HFFc6 (cell line): ENCODE data around the gene AZIN2. TPM values are rescaled to one million over a fixed set of nuclear protein-coding genes. Genes with fewer than 3 reads are reported as not detected.

Experiments used
- DNase-seq: peaks from one replicate; pipeline ENCODE4 v3.0.0-alpha.2; 2018
- H3K27ac Mint-ChIP-seq: 2 replicates; pipeline ENCODE4 v1.8.0; 2020; ENCODE audit warnings: mild to moderate bottlenecking, mixed read lengths
- H3K27me3 Mint-ChIP-seq: 2 replicates; pipeline ENCODE4 v1.8.0; 2021; ENCODE audit warnings: mild to moderate bottlenecking, moderate library complexity, mixed read lengths; ENCODE audit not compliant: insufficient read depth
- H3K36me3 Mint-ChIP-seq: 2 replicates; pipeline ENCODE4 v1.8.0; 2021; ENCODE audit warnings: low read depth, mixed read lengths
- H3K4me1 Mint-ChIP-seq: 2 replicates; pipeline ENCODE4 v1.8.0; 2020; ENCODE audit warnings: low read depth, mixed read lengths
- H3K4me3 Mint-ChIP-seq: 2 replicates; pipeline ENCODE4 v1.8.0; 2020; ENCODE audit warnings: mild to moderate bottlenecking, moderate library complexity, mixed read lengths
- H3K9me3 Mint-ChIP-seq: 2 replicates; pipeline ENCODE4 v1.8.0; 2020; ENCODE audit warnings: mild to moderate bottlenecking, mixed read lengths
- total RNA-seq, 6 experiments: library from RNA; stranded (reverse); fragmentation: NEBNext Ultra II Directional; extraction: Animal tissue kit (Norgen Biotek cat#: 25700); gene quantifications; 2 replicates in 1 of 6; 3 replicates in 5 of 6; pipeline ENCODE4 v1.2.3, GENCODE V29; 2021
- TF ChIP-seq, protein P1 (sequence below): fragments of 200-600 bp; sonication (generic); IDR thresholded peaks from 2 replicates; pipeline ENCODE4 v1.5.0; 2021; ENCODE audit warnings: antibody characterized with exemption, mild to moderate bottlenecking

The AZIN2 gene
- total RNA-seq, 6 experiments from 2014 or later, result 2.4 to 3.7 (median 3.1) TPM

DNA sequence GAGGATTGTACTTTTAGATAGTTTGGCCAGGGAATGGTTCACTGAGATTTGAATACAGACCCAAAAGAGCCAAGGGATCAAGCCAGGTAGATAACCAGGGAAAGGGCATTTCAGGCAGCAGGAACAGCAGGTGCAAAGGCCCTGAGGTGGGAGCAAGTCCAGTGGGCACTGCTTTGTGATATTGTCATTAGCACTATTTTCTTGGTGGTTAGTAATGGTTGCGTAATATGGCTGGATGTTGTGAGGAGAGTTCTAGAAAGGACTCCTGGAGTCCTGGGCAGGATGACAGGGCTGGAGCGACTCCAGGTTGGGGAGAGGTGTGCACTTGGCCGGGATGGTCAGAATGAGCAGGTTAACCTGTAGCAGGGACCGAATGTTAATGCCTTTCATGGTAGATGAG is 4.4 kb downstream of the AZIN2 start:
- H3K4me3 Mint-ChIP-seq, result no peak overlapping the region
- no peaks in the 10 kb centered on the region for H3K9me3 Mint-ChIP-seq
- H3K4me1 Mint-ChIP-seq, result peaks cover 35% of the 10 kb centered on the region
- TF ChIP-seq, protein P1, sequence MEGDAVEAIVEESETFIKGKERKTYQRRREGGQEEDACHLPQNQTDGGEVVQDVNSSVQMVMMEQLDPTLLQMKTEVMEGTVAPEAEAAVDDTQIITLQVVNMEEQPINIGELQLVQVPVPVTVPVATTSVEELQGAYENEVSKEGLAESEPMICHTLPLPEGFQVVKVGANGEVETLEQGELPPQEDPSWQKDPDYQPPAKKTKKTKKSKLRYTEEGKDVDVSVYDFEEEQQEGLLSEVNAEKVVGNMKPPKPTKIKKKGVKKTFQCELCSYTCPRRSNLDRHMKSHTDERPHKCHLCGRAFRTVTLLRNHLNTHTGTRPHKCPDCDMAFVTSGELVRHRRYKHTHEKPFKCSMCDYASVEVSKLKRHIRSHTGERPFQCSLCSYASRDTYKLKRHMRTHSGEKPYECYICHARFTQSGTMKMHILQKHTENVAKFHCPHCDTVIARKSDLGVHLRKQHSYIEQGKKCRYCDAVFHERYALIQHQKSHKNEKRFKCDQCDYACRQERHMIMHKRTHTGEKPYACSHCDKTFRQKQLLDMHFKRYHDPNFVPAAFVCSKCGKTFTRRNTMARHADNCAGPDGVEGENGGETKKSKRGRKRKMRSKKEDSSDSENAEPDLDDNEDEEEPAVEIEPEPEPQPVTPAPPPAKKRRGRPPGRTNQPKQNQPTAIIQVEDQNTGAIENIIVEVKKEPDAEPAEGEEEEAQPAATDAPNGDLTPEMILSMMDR, result no peak
- H3K27ac Mint-ChIP-seq, result no peak overlapping the region
- no peaks in the 10 kb centered on the region for H3K36me3 Mint-ChIP-seq
- DNase-seq, result no peak
- H3K27me3 Mint-ChIP-seq, result peaks cover 5% of the 10 kb centered on the region

DNA sequence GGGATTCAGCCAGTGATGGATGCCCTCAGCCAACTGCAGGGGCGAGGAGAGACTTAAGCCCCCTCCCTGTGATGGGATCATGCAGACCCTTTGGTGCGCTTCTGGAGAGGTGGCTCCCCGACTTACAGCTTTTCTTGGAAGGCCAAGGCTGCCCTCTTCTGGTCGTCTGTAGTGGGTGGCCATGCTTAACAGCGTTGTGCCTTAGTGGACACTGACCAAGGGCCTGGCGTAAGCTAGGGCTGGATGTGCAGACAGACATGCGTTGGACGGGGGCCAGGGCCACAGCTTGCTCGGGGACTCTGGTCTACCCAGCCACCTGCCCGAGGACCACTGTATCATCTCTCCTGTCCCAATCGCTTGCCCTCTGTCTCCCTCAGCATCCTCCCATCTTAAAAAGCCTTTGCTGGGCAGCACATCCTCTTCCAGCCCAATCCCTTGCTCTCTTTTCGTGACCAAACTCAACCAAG is 5.5 kb downstream of the AZIN2 start:
- peaks cover 5% of the 10 kb centered on the region for H3K27me3 Mint-ChIP-seq
- peaks cover 31% of the 10 kb centered on the region for H3K4me1 Mint-ChIP-seq
- TF ChIP-seq, protein P1, result peak; percentile 84
- no peaks in the 10 kb centered on the region for H3K9me3 Mint-ChIP-seq
- peak; percentile 41 for DNase-seq
- H3K27ac Mint-ChIP-seq, result no peak overlapping the region
- no peak overlapping the region for H3K4me3 Mint-ChIP-seq
- H3K36me3 Mint-ChIP-seq, result 0 out of 2 replicates have a peak, but pooled peaks cover 4% of the 10 kb centered on the region

DNA sequence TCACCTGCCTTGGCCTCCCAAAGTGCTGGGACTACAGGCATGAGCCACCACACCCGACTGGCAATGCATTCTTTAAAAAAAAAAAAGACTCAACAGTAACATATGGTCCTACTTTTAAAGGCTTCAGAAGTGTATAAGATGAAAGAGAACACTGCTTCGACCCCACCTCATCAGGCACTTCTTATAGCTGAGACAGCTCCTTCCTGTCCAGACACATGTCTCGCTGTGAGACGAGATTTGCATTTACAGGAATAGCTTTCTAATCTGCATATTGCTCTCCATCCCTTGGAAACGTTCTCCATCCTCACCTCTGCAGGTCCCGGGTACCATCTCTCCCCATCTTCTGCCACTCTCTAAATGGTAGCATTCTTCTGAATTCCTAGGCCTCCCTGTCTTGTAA is 6.7 kb downstream of the AZIN2 start:
- Mint-ChIP-seq H3K36me3 (0 out of 2 replicates have a peak, but pooled peaks cover 4% of the 10 kb centered on the region), H3K4me1 (peaks cover 24% of the 10 kb centered on the region), H3K9me3 (no peaks in the 10 kb centered on the region), H3K4me3 (no peak overlapping the region), H3K27me3 (peaks cover 3% of the 10 kb centered on the region), H3K27ac (no peak overlapping the region)
- no peak for DNase-seq
- TF ChIP-seq, protein P1, result no peak

DNA sequence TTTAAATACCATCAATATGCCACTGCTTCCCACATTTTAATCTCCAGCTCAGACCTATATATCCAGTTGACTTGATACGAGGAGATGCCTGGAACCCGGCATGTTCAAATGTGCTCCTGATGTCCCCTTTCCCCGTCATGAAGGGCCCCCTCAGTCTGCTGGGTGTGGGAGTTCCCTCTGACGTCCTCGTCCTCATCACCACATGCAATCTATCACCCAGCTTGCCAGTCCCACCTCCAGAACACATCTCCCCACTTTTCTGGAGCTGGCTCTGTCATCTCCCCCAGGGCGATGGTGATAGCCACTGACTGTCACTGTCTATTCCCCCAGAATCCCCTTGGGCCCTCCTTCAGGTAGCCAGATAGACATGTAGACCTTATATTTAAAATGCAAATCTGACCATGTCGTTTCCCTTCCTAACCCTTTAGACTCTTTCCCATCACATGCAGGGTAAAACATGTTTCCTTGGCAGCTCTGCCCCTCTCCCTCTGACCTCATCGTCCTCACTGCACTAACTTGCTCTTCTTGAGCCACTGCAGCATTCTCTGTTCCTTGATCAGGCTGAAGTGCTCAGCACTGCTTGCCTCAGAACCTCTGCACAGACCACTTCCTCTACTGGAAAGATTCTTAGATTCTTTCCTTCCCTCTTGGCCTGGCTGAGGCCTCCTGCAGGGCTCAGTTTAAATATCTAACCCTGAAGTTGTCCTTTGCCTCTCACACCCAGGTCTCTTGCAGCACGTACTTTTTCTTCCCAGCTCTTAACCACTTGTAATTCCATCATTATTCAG is 7.4 kb downstream of the AZIN2 start:
- H3K27ac Mint-ChIP-seq, result peak overlapping the region; percentile 9; the same call in 1 of the 2 replicates
- H3K9me3 Mint-ChIP-seq, result no peaks in the 10 kb centered on the region
- H3K27me3 Mint-ChIP-seq, result peaks cover 3% of the 10 kb centered on the region
- peaks cover 20% of the 10 kb centered on the region for H3K4me1 Mint-ChIP-seq
- H3K4me3 Mint-ChIP-seq, result no peak overlapping the region
- 0 out of 2 replicates have a peak, but pooled peaks cover 4% of the 10 kb centered on the region for H3K36me3 Mint-ChIP-seq
- DNase-seq, result no peak
- TF ChIP-seq, protein P1, result no peak

DNA sequence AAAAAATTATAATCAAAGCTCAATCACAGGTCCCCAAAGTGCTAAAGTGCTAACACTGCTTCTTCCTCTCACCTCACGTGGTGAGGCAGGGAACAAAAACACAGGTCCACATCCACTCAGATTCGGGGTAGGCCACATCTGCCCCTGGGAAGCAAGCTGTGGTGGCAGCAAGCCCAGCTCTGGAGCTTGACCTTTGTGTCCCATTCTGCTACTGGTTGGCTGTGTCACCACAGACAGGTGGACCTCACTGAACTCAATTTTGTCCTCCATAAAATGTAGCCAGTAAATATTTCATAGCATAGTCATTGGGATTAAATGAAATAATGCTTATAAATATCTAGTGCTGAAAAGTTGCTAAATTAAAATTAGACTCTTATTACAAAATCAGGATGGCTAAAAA is 8.5 kb downstream of the AZIN2 start:
- H3K4me1 Mint-ChIP-seq, result peaks cover 21% of the 10 kb centered on the region
- no peak overlapping the region for H3K4me3 Mint-ChIP-seq
- TF ChIP-seq, protein P1, result no peak
- no peak for DNase-seq
- H3K27me3 Mint-ChIP-seq, result peaks cover 1% of the 10 kb centered on the region
- no peak overlapping the region for H3K27ac Mint-ChIP-seq
- H3K9me3 Mint-ChIP-seq, result no peaks in the 10 kb centered on the region
- H3K36me3 Mint-ChIP-seq, result 0 out of 2 replicates have a peak, but pooled peaks cover 4% of the 10 kb centered on the region
